Measurements from ENCODE around the gene ZHX3.

ZHX3 gene

DNA sequence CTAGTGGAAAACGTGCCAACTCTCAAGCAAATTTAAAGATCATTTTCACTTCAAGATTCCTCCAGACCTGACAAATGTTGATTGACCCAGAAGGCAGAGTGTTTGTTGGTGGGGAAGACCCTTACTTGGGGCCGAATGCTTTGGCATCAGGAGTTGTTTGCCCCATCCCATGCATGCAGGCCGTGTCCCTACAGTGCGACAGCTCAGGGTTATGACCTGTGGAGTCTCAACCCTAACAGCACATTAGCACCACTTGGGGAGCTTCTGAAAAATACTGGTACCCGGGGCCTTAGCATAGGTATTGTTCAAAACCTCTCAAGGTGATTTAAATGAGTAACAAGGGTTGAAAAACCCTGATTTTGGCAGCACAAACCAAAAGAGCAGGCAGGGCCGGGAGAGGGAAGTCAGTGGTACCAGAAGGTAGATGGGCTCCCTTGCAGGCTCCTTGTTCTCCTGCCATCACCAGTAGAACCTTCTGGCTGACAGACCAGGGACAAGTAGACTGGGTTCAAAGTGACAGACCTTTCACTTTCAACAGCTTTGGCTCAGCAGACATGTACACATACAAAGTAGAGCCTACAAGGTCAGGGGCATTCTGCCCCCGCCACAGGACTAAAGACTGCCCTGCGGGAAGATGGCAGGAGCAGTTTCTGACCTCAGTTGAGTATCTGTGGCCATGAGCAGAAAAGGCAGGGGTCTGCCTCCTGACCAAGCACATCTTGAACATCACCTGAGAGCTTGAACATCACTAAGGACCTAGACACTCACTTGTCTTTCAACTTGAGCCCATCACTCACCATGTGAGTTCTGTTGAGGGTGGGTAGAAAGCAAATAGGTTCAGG lies 140.6 kb downstream of the ZHX3 start:
- DNase-seq (ENCODE audit: low spot score): no peak

GRCh38 chr20:41175727-41176330 lies 141.7 kb downstream of the ZHX3 start:
- DNase-seq (ENCODE audit: low spot score): no peak

More for the DNA sequence above, 140.6 kb downstream of the ZHX3 start:
- no peak for TF ChIP-seq CTCF (IDR thresholded peaks at IDR 0.05; ENCODE audit: extremely low read depth, missing control alignments)

GRCh38 chr20:41175201-41175651 lies 142.3 kb downstream of the ZHX3 start:
- no peak for DNase-seq (ENCODE audit: low spot score)
- TF ChIP-seq CTCF (IDR thresholded peaks at IDR 0.05; ENCODE audit: extremely low read depth, missing control alignments): no peak

More at GRCh38 chr20:41175727-41176330, 141.7 kb downstream of the ZHX3 start:
- TF ChIP-seq CTCF (IDR thresholded peaks at IDR 0.05; ENCODE audit: extremely low read depth, missing control alignments): no peak

DNA sequence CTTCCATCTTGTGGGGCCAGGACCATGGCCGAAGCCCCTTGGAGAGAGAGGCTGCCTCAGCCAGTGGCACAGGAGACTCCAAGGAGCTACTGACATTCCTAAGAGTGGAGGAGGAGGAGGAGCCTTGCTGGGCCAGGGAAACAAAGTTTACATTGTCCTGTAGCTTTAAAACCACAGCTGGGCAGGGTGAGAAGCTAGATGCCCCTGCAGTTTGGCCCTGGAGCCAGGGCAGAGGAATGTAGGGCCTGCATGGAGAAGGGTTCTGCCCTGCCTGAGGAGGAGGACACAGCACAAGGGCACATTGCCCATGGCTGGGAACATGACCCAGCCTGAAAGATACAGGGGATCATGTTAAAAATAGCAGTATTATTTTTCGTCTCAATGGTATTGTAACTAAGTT lies 142.7 kb downstream of the ZHX3 start:
- no peak for DNase-seq (ENCODE audit: low spot score)

GRCh38 chr20:41174373-41174772 lies 143.2 kb downstream of the ZHX3 start:
- no peak for TF ChIP-seq CTCF (IDR thresholded peaks at IDR 0.05; ENCODE audit: extremely low read depth, missing control alignments)
- no peak for DNase-seq (ENCODE audit: low spot score)

More for the DNA sequence above, 142.7 kb downstream of the ZHX3 start:
- no peak for TF ChIP-seq CTCF (IDR thresholded peaks at IDR 0.05; ENCODE audit: extremely low read depth, missing control alignments)

DNA sequence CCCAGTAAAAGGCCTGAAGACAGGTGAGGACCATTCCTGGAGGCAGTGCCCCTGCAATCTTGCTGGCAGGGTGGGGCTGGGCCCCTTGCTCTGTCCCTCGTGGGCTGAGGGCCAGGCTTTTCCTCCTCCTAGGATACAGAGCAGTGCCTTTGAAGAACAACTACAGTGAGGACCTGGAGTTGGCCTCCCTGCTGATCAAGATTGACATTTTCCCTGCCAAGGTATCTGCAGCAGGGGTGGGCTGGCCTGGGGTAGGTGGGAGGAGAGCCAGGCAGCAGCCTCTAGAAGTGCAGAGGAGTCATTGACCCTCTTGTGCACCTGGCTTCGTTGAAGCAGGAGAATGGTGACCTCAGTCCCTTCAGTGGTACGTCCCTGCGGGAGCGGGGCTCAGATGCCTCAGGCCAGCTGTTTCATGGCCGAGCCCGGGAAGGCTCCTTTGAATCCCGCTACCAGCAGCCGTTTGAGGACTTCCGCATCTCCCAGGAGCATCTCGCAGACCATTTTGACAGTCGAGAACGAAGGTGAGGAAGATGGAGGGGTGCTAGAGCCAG lies 143.7 kb downstream of the ZHX3 start:
- TF ChIP-seq CTCF (IDR thresholded peaks at IDR 0.05; ENCODE audit: extremely low read depth, missing control alignments): no peak
- DNase-seq (ENCODE audit: low spot score): no peak

- DNase-seq (ENCODE audit: low spot score): peak; percentile 71
Observed at GRCh38 chr20:41173161-41173721, 144.3 kb downstream of the ZHX3 start.

More at GRCh38 chr20:41173161-41173721, 144.3 kb downstream of the ZHX3 start:
- TF ChIP-seq CTCF (IDR thresholded peaks at IDR 0.05; ENCODE audit: extremely low read depth, missing control alignments): peak; percentile 82

Measured in GM20000 (cell line).